Activated CD4-positive, alpha-beta T cell treated with anti-CD3 and anti-CD28 coated beads for 36 hours (primary cell): ENCODE data around the gene OGG1. TPM values are rescaled to one million over a fixed set of nuclear protein-coding genes. Genes with fewer than 3 reads are reported as not detected.

Experiments used
- ATAC-seq: fragments of 200-7000 bp; cut with Tn5 transposase; one replicate; pipeline ENCODE4 v1.10.0; 2021; ENCODE audit warnings: mild to moderate bottlenecking, moderate library complexity
- CTCF ChIA-PET: fragments of 350-600 bp; sonication (Branson Sonifier 250); formaldehyde crosslinking; loops from one replicate; lab custom pipeline; 2021; ENCODE audit warnings: antibody characterized with exemption; lab: Charles Lee
- POLR2A ChIA-PET: fragments of 350-600 bp; sonication (Branson Sonifier 250); formaldehyde crosslinking; loops from one replicate; lab custom pipeline; 2021; ENCODE audit warnings: antibody characterized with exemption, inconsistent platforms; lab: Charles Lee
- DNase-seq: peaks from one replicate; pipeline ENCODE4 v3.0.0-alpha.2; 2020
- H3K27ac Mint-ChIP-seq: one replicate; pipeline ENCODE4 v1.8.0; 2021; ENCODE audit warnings: mixed read lengths
- H3K27me3 Mint-ChIP-seq: one replicate; pipeline ENCODE4 v1.8.0; 2021; ENCODE audit warnings: mixed read lengths
- H3K36me3 Mint-ChIP-seq: one replicate; pipeline ENCODE4 v1.8.0; 2021; ENCODE audit warnings: low read depth, mixed read lengths
- H3K4me1 Mint-ChIP-seq: one replicate; pipeline ENCODE4 v1.8.0; 2021; ENCODE audit warnings: mixed read lengths
- H3K4me3 Mint-ChIP-seq: one replicate; pipeline ENCODE4 v1.8.0; 2021; ENCODE audit warnings: mild to moderate bottlenecking, moderate library complexity, mixed read lengths
- H3K9me3 Mint-ChIP-seq: one replicate; pipeline ENCODE4 v1.8.0; 2021; ENCODE audit warnings: low read depth, mixed read lengths
- intact Hi-C, 2 experiments: fragments of 100-400 bp; cut with DNase I in 1 of 2; cut with micrococcal nuclease in 1 of 2; formaldehyde crosslinking; loops; one replicate each; pipeline versions ENCODE4 v1.14.2 to v1.15.1; 2022 to 2024; cut with DNase I, micrococcal nuclease
- total RNA-seq, 2 experiments: library from RNA; stranded (reverse); gene quantifications; one replicate each; pipeline ENCODE4 v1.2.3, GENCODE V29; 2021

OGG1 gene
- total RNA-seq, 2 experiments from 2014 or later, result 36.4 to 61.6 TPM

DNA sequence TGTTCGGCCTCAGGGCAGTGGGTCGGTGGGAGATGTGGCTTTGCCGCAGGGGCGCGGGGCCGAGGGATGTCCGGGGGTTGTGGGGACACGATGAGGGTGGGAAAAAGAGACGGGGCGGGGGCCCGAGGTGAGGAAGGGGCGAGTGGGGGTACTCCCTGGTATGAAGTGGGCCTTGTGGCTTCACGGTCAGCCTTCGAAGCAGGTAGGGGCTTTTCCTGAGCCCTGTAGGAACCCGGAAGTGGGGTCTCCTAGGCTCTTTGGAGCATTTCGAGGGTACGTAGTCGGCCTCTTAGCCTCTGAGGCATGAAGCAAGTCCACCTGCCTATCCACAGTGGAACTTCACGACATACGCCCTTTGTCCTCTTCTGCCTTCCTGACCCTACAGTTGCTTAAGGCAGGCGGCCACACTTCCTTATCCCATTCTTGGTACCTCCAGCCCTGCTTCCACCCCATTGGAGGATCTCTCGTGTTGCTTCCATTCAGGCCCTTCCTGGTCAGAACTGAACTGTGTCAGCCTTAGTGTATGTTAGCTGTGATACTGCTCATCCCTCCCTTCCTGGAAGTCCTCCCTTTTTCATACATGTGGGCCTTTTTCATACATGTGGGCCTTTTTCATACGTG, 43.5 kb downstream of the OGG1 start:
- Mint-ChIP-seq H3K27me3 (no peaks in the 10 kb centered on the region), H3K27ac (peak overlapping the region; percentile 100), H3K4me1 (peaks cover 70% of the 10 kb centered on the region), H3K9me3 (no peaks in the 10 kb centered on the region), H3K4me3 (peak overlapping the region; percentile 99), H3K36me3 (peaks cover 69% of the 10 kb centered on the region)
- intact Hi-C loops, result loop anchor here (1.0 to 5.0 kb wide), 11 partner anchors 15 to 1849 kb away; partner anchors contain the start of genes CAMK1 (in 1 of the 2), EMC3 (in 1 of the 2), FANCD2 (in 1 of the 2) and JAGN1 (in 1 of the 2)
- ChIA-PET CTCF (interaction anchor here (0.6 to 2.0 kb wide), 12 partner anchors 11 to 440 kb away, joined by 3 to 11 read pairs (median 4); partner anchors contain the start of gene BRPF1), POLR2A (interaction anchor here (0.6 to 1.5 kb wide), 11 partner anchors 11 to 431 kb away, joined by 3 to 13 read pairs (median 5); partner anchors contain the start of genes CAMK1, EMC3, OGG1 and THUMPD3)
- DNase-seq (peak; percentile 52), ATAC-seq (peak; percentile 20)

GRCh38 chr3:9794400-9794799, 44.6 kb downstream of the OGG1 start:
- ChIA-PET CTCF (interaction anchor here (2.0 kb wide), 1 partner anchor 67 kb away, joined by 11 read pairs; no protein-coding TSS in a partner anchor), POLR2A (interaction anchor here (1.5 kb wide), 1 partner anchor 17 kb away, joined by 3 read pairs; no protein-coding TSS in a partner anchor)
- intact Hi-C loops, result loop anchor here (5.0 kb wide), 3 partner anchors 98 to 1848 kb away; partner anchors contain the start of genes JAGN1 (in 1 of the 2), SETD5 (in 1 of the 2) and VGLL4 (in 1 of the 2)
- Mint-ChIP-seq H3K27ac (peak overlapping the region; percentile 73), H3K4me3 (peak overlapping the region; percentile 99), H3K27me3 (no peaks in the 10 kb centered on the region), H3K36me3 (peaks cover 68% of the 10 kb centered on the region), H3K4me1 (peaks cover 62% of the 10 kb centered on the region), H3K9me3 (no peaks in the 10 kb centered on the region)
- ATAC-seq, result no peak
- DNase-seq, result no peak

GRCh38 chr3:9795207-9795606, 45.5 kb downstream of the OGG1 start:
- H3K9me3 Mint-ChIP-seq, result no peaks in the 10 kb centered on the region
- H3K27me3 Mint-ChIP-seq, result no peaks in the 10 kb centered on the region
- no peak for DNase-seq
- ATAC-seq, result no peak
- H3K36me3 Mint-ChIP-seq, result peaks cover 68% of the 10 kb centered on the region
- H3K4me3 Mint-ChIP-seq, result peak overlapping the region; percentile 63
- intact Hi-C loops, result no loop called here
- peaks cover 54% of the 10 kb centered on the region for H3K4me1 Mint-ChIP-seq
- ChIA-PET POLR2A (interaction anchor here (0.7 to 1.5 kb wide), 3 partner anchors 10 to 35 kb away, joined by 3 to 4 read pairs (median 4); no protein-coding TSS in a partner anchor), CTCF (no interaction called here)
- H3K27ac Mint-ChIP-seq, result peak overlapping the region; percentile 88

DNA sequence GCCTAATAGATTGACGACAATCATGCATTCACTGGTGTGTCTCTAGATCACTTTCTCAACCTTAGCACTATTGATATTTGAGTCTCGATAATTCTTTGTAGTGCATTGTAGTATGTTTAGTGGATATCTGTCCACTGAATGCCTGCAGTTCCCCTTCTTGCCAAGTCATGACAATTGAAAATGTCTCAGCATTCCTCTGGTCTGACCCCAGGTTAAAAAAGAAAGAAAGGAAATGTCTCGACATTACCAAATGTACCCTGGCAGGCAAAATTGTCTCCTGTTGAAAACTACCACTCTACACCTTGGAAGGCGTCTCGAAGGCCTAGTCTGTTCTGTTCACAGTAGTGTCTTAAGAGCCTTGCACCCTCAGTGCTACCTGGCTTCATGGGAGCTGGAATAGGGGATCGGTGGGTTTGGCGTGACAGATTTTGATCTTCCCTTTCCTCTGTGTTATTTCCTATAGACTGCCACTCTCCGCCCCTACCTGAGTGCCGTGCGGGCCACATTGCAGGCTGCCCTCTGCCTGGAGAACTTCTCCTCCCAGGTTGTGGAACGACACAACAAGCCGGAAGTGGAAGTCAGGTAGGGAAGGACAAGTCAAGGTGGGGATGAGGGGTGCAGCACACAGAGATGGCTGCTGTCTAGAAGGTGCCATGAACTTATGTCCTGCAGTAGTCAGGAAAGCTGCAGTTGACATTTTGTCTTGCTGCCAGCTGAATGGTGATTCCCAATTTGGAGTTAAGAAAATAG, 47.6 kb downstream of the OGG1 start:
- Mint-ChIP-seq H3K27ac (peak overlapping the region; percentile 19), H3K4me3 (no peak overlapping the region), H3K4me1 (peaks cover 38% of the 10 kb centered on the region), H3K9me3 (no peaks in the 10 kb centered on the region), H3K27me3 (no peaks in the 10 kb centered on the region), H3K36me3 (peaks cover 67% of the 10 kb centered on the region)
- POLR2A ChIA-PET, result no interaction called here
- CTCF ChIA-PET, result no interaction called here
- intact Hi-C loops, result no loop called here
- ATAC-seq, result no peak
- no peak for DNase-seq

GRCh38 chr3:9800529-9800928, 50.8 kb downstream of the OGG1 start:
- Mint-ChIP-seq H3K27ac (no peak overlapping the region), H3K4me1 (peaks cover 19% of the 10 kb centered on the region), H3K4me3 (no peak overlapping the region), H3K9me3 (no peaks in the 10 kb centered on the region), H3K36me3 (peaks cover 76% of the 10 kb centered on the region), H3K27me3 (no peaks in the 10 kb centered on the region)
- ChIA-PET CTCF (interaction anchor here (0.7 to 1.7 kb wide), 3 partner anchors 13 to 23 kb away, joined by 3 to 6 read pairs (median 4); no protein-coding TSS in a partner anchor), POLR2A (no interaction called here)
- ATAC-seq (no peak), DNase-seq (no peak)
- intact Hi-C loops, result no loop called here

DNA sequence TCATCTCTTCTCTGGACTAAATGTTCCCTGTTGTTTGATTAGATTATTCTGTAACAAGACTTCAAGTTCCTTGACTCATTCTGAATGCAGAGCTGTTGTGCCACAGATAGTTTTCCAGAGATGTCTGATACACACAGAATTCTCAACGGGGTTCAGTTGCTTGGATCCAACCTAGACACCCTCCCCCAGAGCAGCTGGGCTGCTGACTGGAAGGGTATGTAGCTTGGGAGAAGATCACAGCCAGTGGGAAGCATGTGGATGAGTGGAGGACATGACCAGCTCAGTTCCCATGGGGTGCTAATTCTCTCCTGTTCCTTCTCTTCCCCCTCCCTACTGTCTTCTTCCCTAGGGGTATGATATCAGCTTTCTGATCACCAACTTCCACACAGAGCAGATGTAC, 53.7 kb downstream of the OGG1 start:
- peak overlapping the region; percentile 43 for H3K27ac Mint-ChIP-seq
- no peak overlapping the region for H3K4me3 Mint-ChIP-seq
- ChIA-PET CTCF (interaction anchor here (0.8 to 1.9 kb wide), 2 partner anchors 11 to 24 kb away, joined by 3 to 6 read pairs; no protein-coding TSS in a partner anchor), POLR2A (interaction anchor here (0.9 kb wide), 1 partner anchor 12 kb away, joined by 3 read pairs; no protein-coding TSS in a partner anchor)
- DNase-seq, result no peak
- no peaks in the 10 kb centered on the region for H3K9me3 Mint-ChIP-seq
- no peak for ATAC-seq
- H3K36me3 Mint-ChIP-seq, result peaks cover 75% of the 10 kb centered on the region
- peaks cover 17% of the 10 kb centered on the region for H3K4me1 Mint-ChIP-seq
- intact Hi-C loops, result no loop called here
- H3K27me3 Mint-ChIP-seq, result no peaks in the 10 kb centered on the region

- ATAC-seq (no peak), DNase-seq (no peak)
- intact Hi-C loops, result no loop called here
- no peaks in the 10 kb centered on the region for H3K27me3 Mint-ChIP-seq
- ChIA-PET CTCF (interaction anchor here (1.0 to 1.9 kb wide), 7 partner anchors 10 to 459 kb away, joined by 3 to 6 read pairs (median 4); partner anchors contain the start of gene CAMK1), POLR2A (interaction anchor here (0.7 to 0.9 kb wide), 2 partner anchors 9 to 17 kb away, joined by 4 read pairs; no protein-coding TSS in a partner anchor)
- H3K27ac Mint-ChIP-seq, result no peak overlapping the region
- peaks cover 75% of the 10 kb centered on the region for H3K36me3 Mint-ChIP-seq
- H3K9me3 Mint-ChIP-seq, result no peaks in the 10 kb centered on the region
- no peak overlapping the region for H3K4me3 Mint-ChIP-seq
- peaks cover 30% of the 10 kb centered on the region for H3K4me1 Mint-ChIP-seq
Measured at GRCh38 chr3:9804996-9805395, 55.2 kb downstream of the OGG1 start.

GRCh38 chr3:9806137-9806536, 56.4 kb downstream of the OGG1 start:
- H3K27ac Mint-ChIP-seq, result no peak overlapping the region
- no peak for DNase-seq
- peaks cover 34% of the 10 kb centered on the region for H3K4me1 Mint-ChIP-seq
- H3K9me3 Mint-ChIP-seq, result no peaks in the 10 kb centered on the region
- ChIA-PET POLR2A (no interaction called here), CTCF (interaction anchor here (1.1 to 1.2 kb wide), 2 partner anchors 21 to 34 kb away, joined by 3 to 4 read pairs; no protein-coding TSS in a partner anchor)
- H3K27me3 Mint-ChIP-seq, result no peaks in the 10 kb centered on the region
- H3K4me3 Mint-ChIP-seq, result no peak overlapping the region
- peaks cover 72% of the 10 kb centered on the region for H3K36me3 Mint-ChIP-seq
- no peak for ATAC-seq
- intact Hi-C loops, result no loop called here

Other genes with a start within 250 kb of the OGG1 start
- gene LHFPL4, start 196.1 kb upstream of the OGG1 start, total RNA-seq, result not detected
- 10 to 100 TPM; 26.6 to 34.4 TPM for gene MTMR14, start 100.4 kb upstream of the OGG1 start, total RNA-seq
- gene CPNE9, start 46.1 kb upstream of the OGG1 start, total RNA-seq, result under 1 TPM; 0.14 to 0.30 TPM
- gene BRPF1, start 18.2 kb upstream of the OGG1 start, total RNA-seq, result 10 to 100 TPM; 23.3 to 25.9 TPM
- gene CAMK1, start 20.0 kb downstream of the OGG1 start, total RNA-seq, result 10 to 100 TPM; 48.4 to 53.1 TPM
- 10 to 100 TPM; 80.7 to 96.4 TPM for gene TADA3, start 42.5 kb downstream of the OGG1 start, total RNA-seq
- 100 to 1,000 TPM; 164 to 231 TPM for gene ARPC4, start 43.1 kb downstream of the OGG1 start, total RNA-seq
- gene TTLL3, start 60.3 kb downstream of the OGG1 start, total RNA-seq, result 10 to 100 TPM; 47.5 to 49.8 TPM
- gene RPUSD3, start 94.1 kb downstream of the OGG1 start, total RNA-seq, result 10 to 100 TPM; 79.2 to 81.5 TPM
- not detected for gene CIDEC, start 130.3 kb downstream of the OGG1 start, total RNA-seq
- 10 to 100 TPM; 27.1 to 33.0 TPM for gene JAGN1, start 140.7 kb downstream of the OGG1 start, total RNA-seq
- gene IL17RE, start 152.9 kb downstream of the OGG1 start, total RNA-seq, result 1 to 10 TPM; 2.3 to 3.1 TPM
- gene IL17RC, start 167.1 kb downstream of the OGG1 start, total RNA-seq, result under 1 TPM; 0.25 to 0.50 TPM
- 10 to 100 TPM; 12.6 to 14.7 TPM for gene CRELD1, start 183.9 kb downstream of the OGG1 start, total RNA-seq
- 1 to 10 TPM; 8.1 to 9.7 TPM for gene PRRT3, start 202.5 kb downstream of the OGG1 start, total RNA-seq
- 10 to 100 TPM; 37.2 to 38.4 TPM for gene EMC3, start 236.9 kb downstream of the OGG1 start, total RNA-seq